SU-DHL-6 (cell line): ENCODE measurements around the gene SURF2.

Source experiments
- EZH2phosphoT487 ChIP-seq: fragments of 200-600 bp; sonication (generic), shearing (Covaris generic); conservative IDR thresholded peaks from 2 replicates; pipeline ENCODE4 v1.6.1; 2018; ENCODE audit warnings: mild to moderate bottlenecking, antibody characterized with exemption, low read length, moderate library complexity, mixed read lengths
- TF ChIP-seq, protein P1 (sequence below): fragments of 200-600 bp; sonication (generic); IDR thresholded peaks from one replicate; pipeline ENCODE4 v1.5.1; 2017; ENCODE audit warnings: antibody characterized with exemption, mild to moderate bottlenecking, low read length, moderate library complexity; ENCODE audit not compliant: insufficient read depth, poor library complexity, severe bottlenecking

DNA sequence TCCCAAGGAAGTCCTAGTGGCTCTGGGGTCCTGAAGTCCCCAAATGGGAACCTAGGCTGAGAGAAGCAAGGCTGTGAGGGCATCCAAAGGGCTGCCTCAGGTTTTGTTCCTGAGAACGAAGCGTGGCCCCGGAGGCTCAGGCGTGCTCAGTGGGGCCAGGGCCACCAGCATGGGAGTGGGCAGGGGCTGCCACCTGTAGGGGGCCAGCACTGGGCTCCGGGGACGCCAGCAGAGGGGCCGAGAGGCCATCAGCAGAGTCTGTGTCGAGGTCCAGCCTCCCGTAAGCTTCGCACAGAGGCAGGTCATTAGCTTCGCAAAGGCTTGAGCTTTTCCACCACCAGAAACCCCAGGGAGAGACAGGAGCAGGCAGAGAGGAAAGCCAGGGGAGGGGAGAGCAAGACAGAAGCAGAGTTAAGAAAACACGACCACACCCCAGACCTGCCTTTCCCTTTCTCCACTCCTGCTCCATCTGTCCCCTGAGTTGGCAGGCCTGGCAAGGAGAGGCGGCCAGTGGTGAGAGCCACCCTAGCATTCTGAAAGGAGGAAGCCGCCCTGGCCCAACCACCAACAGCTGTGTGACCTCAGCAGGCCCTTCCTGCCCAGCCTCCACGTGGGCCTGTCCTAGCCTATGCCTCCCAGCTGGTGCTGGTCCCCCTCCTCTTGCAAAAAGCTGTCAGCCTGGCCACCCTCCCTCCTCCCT lies 14.8 kb upstream of the SURF2 start:
- TF ChIP-seq, protein P1, sequence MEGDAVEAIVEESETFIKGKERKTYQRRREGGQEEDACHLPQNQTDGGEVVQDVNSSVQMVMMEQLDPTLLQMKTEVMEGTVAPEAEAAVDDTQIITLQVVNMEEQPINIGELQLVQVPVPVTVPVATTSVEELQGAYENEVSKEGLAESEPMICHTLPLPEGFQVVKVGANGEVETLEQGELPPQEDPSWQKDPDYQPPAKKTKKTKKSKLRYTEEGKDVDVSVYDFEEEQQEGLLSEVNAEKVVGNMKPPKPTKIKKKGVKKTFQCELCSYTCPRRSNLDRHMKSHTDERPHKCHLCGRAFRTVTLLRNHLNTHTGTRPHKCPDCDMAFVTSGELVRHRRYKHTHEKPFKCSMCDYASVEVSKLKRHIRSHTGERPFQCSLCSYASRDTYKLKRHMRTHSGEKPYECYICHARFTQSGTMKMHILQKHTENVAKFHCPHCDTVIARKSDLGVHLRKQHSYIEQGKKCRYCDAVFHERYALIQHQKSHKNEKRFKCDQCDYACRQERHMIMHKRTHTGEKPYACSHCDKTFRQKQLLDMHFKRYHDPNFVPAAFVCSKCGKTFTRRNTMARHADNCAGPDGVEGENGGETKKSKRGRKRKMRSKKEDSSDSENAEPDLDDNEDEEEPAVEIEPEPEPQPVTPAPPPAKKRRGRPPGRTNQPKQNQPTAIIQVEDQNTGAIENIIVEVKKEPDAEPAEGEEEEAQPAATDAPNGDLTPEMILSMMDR: no peak
- no peak for TF ChIP-seq EZH2phosphoT487
